ENCODE data around the gene PRELP.

The PRELP gene

DNA sequence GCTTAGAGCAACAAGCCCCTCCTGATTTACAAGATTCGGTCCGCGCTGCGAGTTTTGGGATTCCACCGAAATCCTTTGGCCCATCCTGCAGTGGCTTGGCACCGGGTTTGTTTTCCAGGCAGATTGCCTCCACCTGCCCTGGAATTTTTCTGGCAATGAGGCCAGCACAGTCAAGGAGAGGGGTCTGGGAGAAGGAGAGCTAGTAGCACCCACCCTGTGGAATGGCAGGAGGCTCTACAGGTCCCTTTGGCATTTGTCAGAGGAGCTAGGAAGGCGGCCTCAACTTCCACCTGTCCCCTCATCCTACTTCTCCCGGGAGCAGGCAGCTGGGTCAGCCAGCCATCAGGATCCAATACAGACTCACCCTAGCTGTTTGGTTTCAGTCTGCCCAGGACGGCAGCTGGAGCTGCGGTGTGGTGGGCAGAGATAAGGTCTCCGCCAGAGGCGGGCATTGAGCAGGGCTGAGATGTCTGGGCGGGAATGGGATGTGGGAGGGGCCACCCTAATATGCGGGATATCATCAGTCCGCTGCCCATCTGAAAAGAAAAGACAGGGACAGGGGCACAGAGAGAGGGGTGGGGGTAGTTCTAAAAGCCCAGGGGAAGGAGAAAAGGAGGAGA lies 37.8 kb upstream of the PRELP start:
- no peak for DNase-seq (ENCODE audit: low spot score)
- TF ChIP-seq, protein P1, sequence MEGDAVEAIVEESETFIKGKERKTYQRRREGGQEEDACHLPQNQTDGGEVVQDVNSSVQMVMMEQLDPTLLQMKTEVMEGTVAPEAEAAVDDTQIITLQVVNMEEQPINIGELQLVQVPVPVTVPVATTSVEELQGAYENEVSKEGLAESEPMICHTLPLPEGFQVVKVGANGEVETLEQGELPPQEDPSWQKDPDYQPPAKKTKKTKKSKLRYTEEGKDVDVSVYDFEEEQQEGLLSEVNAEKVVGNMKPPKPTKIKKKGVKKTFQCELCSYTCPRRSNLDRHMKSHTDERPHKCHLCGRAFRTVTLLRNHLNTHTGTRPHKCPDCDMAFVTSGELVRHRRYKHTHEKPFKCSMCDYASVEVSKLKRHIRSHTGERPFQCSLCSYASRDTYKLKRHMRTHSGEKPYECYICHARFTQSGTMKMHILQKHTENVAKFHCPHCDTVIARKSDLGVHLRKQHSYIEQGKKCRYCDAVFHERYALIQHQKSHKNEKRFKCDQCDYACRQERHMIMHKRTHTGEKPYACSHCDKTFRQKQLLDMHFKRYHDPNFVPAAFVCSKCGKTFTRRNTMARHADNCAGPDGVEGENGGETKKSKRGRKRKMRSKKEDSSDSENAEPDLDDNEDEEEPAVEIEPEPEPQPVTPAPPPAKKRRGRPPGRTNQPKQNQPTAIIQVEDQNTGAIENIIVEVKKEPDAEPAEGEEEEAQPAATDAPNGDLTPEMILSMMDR (IDR thresholded peaks at IDR 0.05; ENCODE audit: borderline replicate concordance, control extremely low read depth, extremely low read depth, insufficient read depth, missing control alignments), result no peak
- in situ Hi-C loops (cut with MboI; ENCODE audit: low sequenced_read_pairs, unreplicated experiment), result no loop called here

DNA sequence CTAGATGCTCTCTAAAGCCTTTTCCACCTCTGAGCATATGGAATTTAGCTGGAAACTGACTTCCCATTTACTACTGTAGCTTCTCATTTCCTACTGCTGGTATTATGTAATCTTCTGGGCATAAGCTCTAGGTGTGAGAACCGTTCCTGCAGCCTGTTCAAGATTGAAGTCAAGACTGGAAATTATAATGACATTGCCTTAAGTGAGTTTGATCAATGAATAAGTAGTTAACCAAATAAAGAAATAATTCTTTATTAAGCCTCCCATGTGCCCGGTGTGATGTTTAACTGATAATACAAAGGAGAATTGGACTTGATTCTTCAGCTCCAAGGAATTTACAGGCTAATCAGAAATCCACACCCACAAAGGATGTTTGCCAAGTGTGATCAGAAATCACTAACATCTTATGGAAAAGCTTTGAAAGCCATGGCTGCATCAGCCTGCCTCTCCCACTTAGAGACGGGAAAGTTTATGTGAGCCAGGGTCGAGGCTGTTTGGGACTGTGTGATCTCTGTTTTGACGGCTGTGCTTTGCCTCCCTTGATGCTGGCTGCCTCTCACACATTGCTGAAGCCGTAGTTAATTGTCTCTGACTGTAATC lies 36.4 kb upstream of the PRELP start:
- no peak for DNase-seq (ENCODE audit: low spot score)
- in situ Hi-C loops (cut with MboI; ENCODE audit: low sequenced_read_pairs, unreplicated experiment), result no loop called here
- TF ChIP-seq, protein P1 (IDR thresholded peaks at IDR 0.05; ENCODE audit: borderline replicate concordance, control extremely low read depth, extremely low read depth, insufficient read depth, missing control alignments), result no peak

DNA sequence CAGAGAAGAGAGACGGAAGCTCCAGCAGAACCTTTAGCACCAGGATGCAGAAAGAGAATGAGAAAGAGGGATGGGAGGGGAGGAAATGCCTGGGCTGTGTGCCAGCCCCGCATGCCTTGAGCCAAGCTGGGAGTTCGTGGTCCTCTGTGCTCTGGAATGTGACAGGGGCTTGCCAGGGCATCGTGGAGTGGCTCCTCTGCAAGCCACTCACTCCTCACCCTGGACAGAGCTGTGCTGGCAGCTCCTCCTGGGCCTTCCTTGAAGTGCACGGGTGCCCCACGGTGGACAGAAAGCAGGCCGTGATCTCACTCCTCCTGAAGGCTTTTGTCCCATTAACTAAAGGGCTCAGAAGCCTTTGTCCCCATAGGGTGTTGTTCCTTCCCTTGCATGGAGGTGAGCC lies 34.8 kb upstream of the PRELP start:
- TF ChIP-seq, protein P1 (IDR thresholded peaks at IDR 0.05; ENCODE audit: borderline replicate concordance, control extremely low read depth, extremely low read depth, insufficient read depth, missing control alignments), result peak; percentile 47
- in situ Hi-C loops (cut with MboI; ENCODE audit: low sequenced_read_pairs, unreplicated experiment), result no loop called here
- DNase-seq (ENCODE audit: low spot score), result peak; percentile 45

DNA sequence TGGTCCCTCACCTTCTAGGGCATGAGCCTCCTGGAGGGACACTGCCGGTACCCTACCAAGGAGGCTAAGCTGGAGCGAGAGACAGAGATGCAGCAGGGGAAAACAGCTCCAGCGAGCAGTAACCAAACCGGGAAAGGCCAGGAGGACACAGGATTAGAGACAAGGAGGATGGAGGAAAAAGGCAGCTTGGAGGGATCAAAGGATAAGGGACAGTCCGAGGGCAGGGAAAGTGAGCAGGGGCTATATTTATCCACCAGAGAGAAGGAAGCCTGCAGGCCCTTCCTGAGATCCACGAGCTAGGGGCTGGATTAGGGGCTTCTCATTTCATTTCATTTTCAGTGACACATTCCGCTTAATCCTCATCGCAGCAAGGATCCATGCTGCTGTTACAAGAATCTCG lies 33.8 kb upstream of the PRELP start:
- no peak for DNase-seq (ENCODE audit: low spot score)
- in situ Hi-C loops (cut with MboI; ENCODE audit: low sequenced_read_pairs, unreplicated experiment), result no loop called here
- TF ChIP-seq, protein P1 (IDR thresholded peaks at IDR 0.05; ENCODE audit: borderline replicate concordance, control extremely low read depth, extremely low read depth, insufficient read depth, missing control alignments), result no peak

DNA sequence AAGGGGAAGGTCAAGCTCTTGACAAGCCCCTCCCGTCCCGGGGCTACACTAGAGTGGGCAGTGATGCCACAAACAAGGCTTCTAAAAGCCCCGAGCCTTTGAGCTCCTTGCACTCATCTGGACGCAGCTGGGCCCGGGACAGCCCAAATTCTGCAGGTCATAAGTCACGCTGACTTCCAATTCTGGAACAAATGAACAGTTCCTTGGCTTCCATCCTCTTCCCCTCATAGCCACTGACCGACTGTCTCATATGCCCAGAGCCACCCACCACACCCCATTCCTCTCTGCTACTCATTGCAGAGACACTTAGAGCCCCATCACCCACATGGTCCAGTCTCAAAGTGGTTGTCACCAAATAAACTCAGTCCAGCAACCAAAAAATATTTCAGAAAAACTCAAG lies 32.8 kb upstream of the PRELP start:
- DNase-seq (ENCODE audit: low spot score), result no peak
- in situ Hi-C loops (cut with MboI; ENCODE audit: low sequenced_read_pairs, unreplicated experiment), result no loop called here
- TF ChIP-seq, protein P1 (IDR thresholded peaks at IDR 0.05; ENCODE audit: borderline replicate concordance, control extremely low read depth, extremely low read depth, insufficient read depth, missing control alignments), result no peak

DNA sequence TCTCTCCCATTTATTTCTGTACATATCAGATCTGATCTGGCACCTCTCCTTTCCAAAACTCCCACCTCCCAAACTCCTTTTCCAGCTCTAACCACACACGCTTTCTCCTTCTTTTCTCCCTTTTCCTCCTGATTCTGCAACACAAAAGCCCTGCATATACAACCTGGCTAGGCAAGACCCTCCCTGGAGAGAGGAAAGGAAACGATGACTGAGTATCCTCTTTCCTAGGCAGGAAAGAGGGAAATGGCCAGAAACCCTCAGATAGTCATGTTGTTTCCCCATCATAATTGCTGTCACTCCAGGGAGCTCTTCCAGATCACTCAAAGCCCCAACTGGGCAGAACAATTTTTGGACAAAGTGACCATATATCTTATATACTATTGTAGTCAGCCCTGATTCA lies 32.3 kb upstream of the PRELP start:
- in situ Hi-C loops (cut with MboI; ENCODE audit: low sequenced_read_pairs, unreplicated experiment), result no loop called here
- TF ChIP-seq, protein P1 (IDR thresholded peaks at IDR 0.05; ENCODE audit: borderline replicate concordance, control extremely low read depth, extremely low read depth, insufficient read depth, missing control alignments), result no peak
- DNase-seq (ENCODE audit: low spot score), result no peak
